Measurements from ENCODE around the gene OTUB2.

DNA sequence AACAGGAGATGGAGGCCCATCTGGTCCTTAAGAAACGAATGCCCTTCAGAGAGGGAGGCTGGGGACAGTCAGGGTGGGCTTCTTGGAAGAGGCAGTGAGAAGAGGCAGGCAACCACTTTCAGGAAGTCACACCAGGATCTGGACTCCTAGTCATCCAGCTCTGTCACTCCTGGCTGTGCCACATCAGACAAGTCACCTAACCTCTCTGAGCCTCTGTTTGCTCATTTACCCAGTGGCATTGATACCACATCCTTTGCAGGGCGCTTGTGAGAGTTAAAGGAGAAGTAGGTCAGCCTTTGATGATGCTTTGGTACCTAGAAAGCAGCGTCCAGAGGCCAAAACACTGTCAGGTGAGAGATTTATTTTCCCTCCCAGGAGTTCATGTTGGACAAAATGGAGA, 17.9 kb upstream of the OTUB2 start:
- TF ChIP-seq EZH2phosphoT487 (IDR thresholded peaks at IDR 0.05) (no peak), EZH2 (IDR thresholded peaks at IDR 0.05) (no peak)
- TF ChIP-seq, protein P1, sequence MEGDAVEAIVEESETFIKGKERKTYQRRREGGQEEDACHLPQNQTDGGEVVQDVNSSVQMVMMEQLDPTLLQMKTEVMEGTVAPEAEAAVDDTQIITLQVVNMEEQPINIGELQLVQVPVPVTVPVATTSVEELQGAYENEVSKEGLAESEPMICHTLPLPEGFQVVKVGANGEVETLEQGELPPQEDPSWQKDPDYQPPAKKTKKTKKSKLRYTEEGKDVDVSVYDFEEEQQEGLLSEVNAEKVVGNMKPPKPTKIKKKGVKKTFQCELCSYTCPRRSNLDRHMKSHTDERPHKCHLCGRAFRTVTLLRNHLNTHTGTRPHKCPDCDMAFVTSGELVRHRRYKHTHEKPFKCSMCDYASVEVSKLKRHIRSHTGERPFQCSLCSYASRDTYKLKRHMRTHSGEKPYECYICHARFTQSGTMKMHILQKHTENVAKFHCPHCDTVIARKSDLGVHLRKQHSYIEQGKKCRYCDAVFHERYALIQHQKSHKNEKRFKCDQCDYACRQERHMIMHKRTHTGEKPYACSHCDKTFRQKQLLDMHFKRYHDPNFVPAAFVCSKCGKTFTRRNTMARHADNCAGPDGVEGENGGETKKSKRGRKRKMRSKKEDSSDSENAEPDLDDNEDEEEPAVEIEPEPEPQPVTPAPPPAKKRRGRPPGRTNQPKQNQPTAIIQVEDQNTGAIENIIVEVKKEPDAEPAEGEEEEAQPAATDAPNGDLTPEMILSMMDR (IDR thresholded peaks at IDR 0.05), result no peak
